Measurements from ENCODE around the gene LYRM9. TPM values are rescaled to one million over a fixed set of nuclear protein-coding genes. Genes with fewer than 3 reads are reported as not detected.

Gene LYRM9
- polyA plus RNA-seq, 1 of the 3 experiments (the other 2 are of a cell fraction), result 4.6 TPM

- 72% methylated on average over 23 of the region's 23 CpGs for WGBS (ENCODE audit: low lambda C conversion rate)
- Histone ChIP-seq H3K4me3 (ENCODE audit: low read depth in 2 of 2, low read length in 1 of 2) (no peak overlapping the region), H4K20me1 (ENCODE audit: insufficient read depth) (no peaks in the 10 kb centered on the region), H3K9me3 (no peaks in the 10 kb centered on the region), H2AFZ (ENCODE audit: low read depth) (no peak overlapping the region), H3K4me1 (ENCODE audit: control insufficient read depth in 1 of 2, insufficient read depth in 2 of 2, low read depth in 1 of 2, low read length in 1 of 2) (no peaks in the 10 kb centered on the region), H3K27ac (ENCODE audit: low read depth in 2 of 2, low read length in 1 of 2) (no peak overlapping the region), H3K79me2 (ENCODE audit: insufficient read depth) (no peaks in the 10 kb centered on the region), H3K4me2 (no peak overlapping the region), H3K9ac (no peak overlapping the region), H3K27me3 (ENCODE audit: insufficient read depth) (no peaks in the 10 kb centered on the region; the same call in 1 of the 2 replicates), H3F3A (replicated peaks; ENCODE audit: insufficient read depth) (no peaks in the 10 kb centered on the region), H3K9me2 (no peaks in the 10 kb centered on the region), H3K36me3 (replicated peaks in 1 of 2; ENCODE audit: control insufficient read depth in 1 of 2, insufficient read depth in 2 of 2, low read length in 1 of 2) (no peaks in the 10 kb centered on the region)
- no peak for TF ChIP-seq RFX5 (IDR thresholded peaks at IDR 0.05; ENCODE audit: low read length)
- no peak for TF ChIP-seq SMC3 (IDR thresholded peaks at IDR 0.05; ENCODE audit: low read depth, low read length)
- no peak for TF ChIP-seq ZBTB33 (IDR thresholded peaks at IDR 0.05; ENCODE audit: borderline replicate concordance, low read depth)
- no peak for TF ChIP-seq CTCF (IDR thresholded peaks at IDR 0.05)
- no peak for TF ChIP-seq TAF1 (IDR thresholded peaks at IDR 0.05; ENCODE audit: borderline replicate concordance, low read depth, low read length)
- no peak for TF ChIP-seq FOSL2 (IDR thresholded peaks at IDR 0.05; ENCODE audit: borderline replicate concordance, low read depth)
- TF ChIP-seq NFIC (IDR thresholded peaks at IDR 0.05; ENCODE audit: borderline replicate concordance), result no peak
- TF ChIP-seq USF2 (IDR thresholded peaks at IDR 0.05; ENCODE audit: borderline replicate concordance, low read depth, low read length), result no peak
- POLR2A ChIA-PET, result no interaction called here
- CTCF ChIA-PET, result interaction anchor here (2.3 to 3.6 kb wide), 2 partner anchors 34 to 41 kb away, joined by 12 to 19 read pairs; no protein-coding TSS in a partner anchor
- no peak for DNase-seq
Measured at GRCh38 chr17:27846042-27846655, 47.0 kb downstream of the LYRM9 start.

GRCh38 chr17:27845264-27846041 lies 47.7 kb downstream of the LYRM9 start:
- Histone ChIP-seq H3F3A (replicated peaks; ENCODE audit: insufficient read depth) (no peaks in the 10 kb centered on the region), H3K9me2 (no peaks in the 10 kb centered on the region), H3K79me2 (ENCODE audit: insufficient read depth) (no peaks in the 10 kb centered on the region), H3K36me3 (replicated peaks in 1 of 2; ENCODE audit: control insufficient read depth in 1 of 2, insufficient read depth in 2 of 2, low read length in 1 of 2) (no peaks in the 10 kb centered on the region), H3K27me3 (ENCODE audit: insufficient read depth) (no peaks in the 10 kb centered on the region; the same call in 1 of the 2 replicates), H3K27ac (ENCODE audit: low read depth in 2 of 2, low read length in 1 of 2) (no peak overlapping the region), H3K9me3 (no peaks in the 10 kb centered on the region), H4K20me1 (ENCODE audit: insufficient read depth) (no peaks in the 10 kb centered on the region), H3K4me2 (no peak overlapping the region), H2AFZ (ENCODE audit: low read depth) (no peak overlapping the region), H3K9ac (no peak overlapping the region), H3K4me3 (ENCODE audit: low read depth in 2 of 2, low read length in 1 of 2) (no peak overlapping the region), H3K4me1 (ENCODE audit: control insufficient read depth in 1 of 2, insufficient read depth in 2 of 2, low read depth in 1 of 2, low read length in 1 of 2) (no peaks in the 10 kb centered on the region)
- no peak for DNase-seq
- POLR2A ChIA-PET, result no interaction called here
- 28% methylated on average over 13 of the region's 13 CpGs for WGBS (ENCODE audit: low lambda C conversion rate)
- CTCF ChIA-PET, result no interaction called here
- TF ChIP-seq EP300 (IDR thresholded peaks at IDR 0.05; ENCODE audit: borderline replicate concordance in 1 of 2, low read depth in 1 of 2, low read length in 1 of 2) (no peak), YY1 (IDR thresholded peaks at IDR 0.05; ENCODE audit: low read depth) (no peak), GATA2 (CRISPR knock-in tag; IDR thresholded peaks at IDR 0.05) (no peak), RCOR1 (IDR thresholded peaks at IDR 0.05; ENCODE audit: low read length) (no peak), RXRA (IDR thresholded peaks at IDR 0.05; ENCODE audit: borderline replicate concordance, low read depth) (no peak)

Measured in SK-N-SH (cell line).